Measurements from ENCODE around the gene TCN2. TPM values are rescaled to one million over a fixed set of nuclear protein-coding genes. Genes with fewer than 3 reads are reported as not detected.

The TCN2 gene
- total and polyA plus RNA-seq, 4 donors, result 6.7 to 14.1 (median 13.0) TPM

GRCh38 chr22:30614879-30615278 is 7.9 kb downstream of the TCN2 start:
- Histone ChIP-seq H3K27ac (ENCODE audit: low read depth in 1 of 2, low read length in 2 of 2) (no peak overlapping the region), H3K4me3 (ENCODE audit: low read depth in 1 of 3, low read length in 3 of 3) (no peak overlapping the region), H3K27me3 (ENCODE audit: control insufficient read depth in 4 of 4, insufficient read depth in 4 of 4, low read length in 3 of 4) (no peaks in the 10 kb centered on the region), H3K9ac (ENCODE audit: low read depth in 1 of 2, low read length in 2 of 2) (no peak overlapping the region), H3K36me3 (ENCODE audit: control insufficient read depth in 4 of 4, insufficient read depth in 3 of 4, low read depth in 1 of 4, low read length in 3 of 4) (peaks cover 0 to 14% (median 9%) of the 10 kb centered on the region in 4 donors), H3K4me1 (ENCODE audit: control insufficient read depth in 4 of 4, insufficient read depth in 4 of 4, low read length in 3 of 4) (no peaks in the 10 kb centered on the region), H3K9me3 (ENCODE audit: control insufficient read depth in 4 of 4, low read length in 3 of 4) (no peaks in the 10 kb centered on the region)
- TF ChIP-seq HNF4G (IDR thresholded peaks at IDR 0.05) (no peak), EGR1 (IDR thresholded peaks at IDR 0.05; ENCODE audit: low read depth in 2 of 2) (no peak), CTCF (IDR thresholded peaks at IDR 0.05; ENCODE audit: low read depth, low read length, missing input control) (no peak), SP1 (IDR thresholded peaks at IDR 0.05) (no peak), RXRA (IDR thresholded peaks at IDR 0.05) (no peak), GABPA (IDR thresholded peaks at IDR 0.05 in 1 of 2, conservative IDR thresholded peaks at IDR 0.05 in 1 of 2) (no peak)
- TF ChIP-seq, protein P1, sequence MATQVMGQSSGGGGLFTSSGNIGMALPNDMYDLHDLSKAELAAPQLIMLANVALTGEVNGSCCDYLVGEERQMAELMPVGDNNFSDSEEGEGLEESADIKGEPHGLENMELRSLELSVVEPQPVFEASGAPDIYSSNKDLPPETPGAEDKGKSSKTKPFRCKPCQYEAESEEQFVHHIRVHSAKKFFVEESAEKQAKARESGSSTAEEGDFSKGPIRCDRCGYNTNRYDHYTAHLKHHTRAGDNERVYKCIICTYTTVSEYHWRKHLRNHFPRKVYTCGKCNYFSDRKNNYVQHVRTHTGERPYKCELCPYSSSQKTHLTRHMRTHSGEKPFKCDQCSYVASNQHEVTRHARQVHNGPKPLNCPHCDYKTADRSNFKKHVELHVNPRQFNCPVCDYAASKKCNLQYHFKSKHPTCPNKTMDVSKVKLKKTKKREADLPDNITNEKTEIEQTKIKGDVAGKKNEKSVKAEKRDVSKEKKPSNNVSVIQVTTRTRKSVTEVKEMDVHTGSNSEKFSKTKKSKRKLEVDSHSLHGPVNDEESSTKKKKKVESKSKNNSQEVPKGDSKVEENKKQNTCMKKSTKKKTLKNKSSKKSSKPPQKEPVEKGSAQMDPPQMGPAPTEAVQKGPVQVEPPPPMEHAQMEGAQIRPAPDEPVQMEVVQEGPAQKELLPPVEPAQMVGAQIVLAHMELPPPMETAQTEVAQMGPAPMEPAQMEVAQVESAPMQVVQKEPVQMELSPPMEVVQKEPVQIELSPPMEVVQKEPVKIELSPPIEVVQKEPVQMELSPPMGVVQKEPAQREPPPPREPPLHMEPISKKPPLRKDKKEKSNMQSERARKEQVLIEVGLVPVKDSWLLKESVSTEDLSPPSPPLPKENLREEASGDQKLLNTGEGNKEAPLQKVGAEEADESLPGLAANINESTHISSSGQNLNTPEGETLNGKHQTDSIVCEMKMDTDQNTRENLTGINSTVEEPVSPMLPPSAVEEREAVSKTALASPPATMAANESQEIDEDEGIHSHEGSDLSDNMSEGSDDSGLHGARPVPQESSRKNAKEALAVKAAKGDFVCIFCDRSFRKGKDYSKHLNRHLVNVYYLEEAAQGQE (IDR thresholded peaks at IDR 0.05), result no peak
- TF ChIP-seq, protein P2, sequence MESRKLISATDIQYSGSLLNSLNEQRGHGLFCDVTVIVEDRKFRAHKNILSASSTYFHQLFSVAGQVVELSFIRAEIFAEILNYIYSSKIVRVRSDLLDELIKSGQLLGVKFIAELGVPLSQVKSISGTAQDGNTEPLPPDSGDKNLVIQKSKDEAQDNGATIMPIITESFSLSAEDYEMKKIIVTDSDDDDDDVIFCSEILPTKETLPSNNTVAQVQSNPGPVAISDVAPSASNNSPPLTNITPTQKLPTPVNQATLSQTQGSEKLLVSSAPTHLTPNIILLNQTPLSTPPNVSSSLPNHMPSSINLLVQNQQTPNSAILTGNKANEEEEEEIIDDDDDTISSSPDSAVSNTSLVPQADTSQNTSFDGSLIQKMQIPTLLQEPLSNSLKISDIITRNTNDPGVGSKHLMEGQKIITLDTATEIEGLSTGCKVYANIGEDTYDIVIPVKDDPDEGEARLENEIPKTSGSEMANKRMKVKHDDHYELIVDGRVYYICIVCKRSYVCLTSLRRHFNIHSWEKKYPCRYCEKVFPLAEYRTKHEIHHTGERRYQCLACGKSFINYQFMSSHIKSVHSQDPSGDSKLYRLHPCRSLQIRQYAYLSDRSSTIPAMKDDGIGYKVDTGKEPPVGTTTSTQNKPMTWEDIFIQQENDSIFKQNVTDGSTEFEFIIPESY (IDR thresholded peaks at IDR 0.05), result no peak
- no peak for DNase-seq (ENCODE audit: low spot score)

DNA sequence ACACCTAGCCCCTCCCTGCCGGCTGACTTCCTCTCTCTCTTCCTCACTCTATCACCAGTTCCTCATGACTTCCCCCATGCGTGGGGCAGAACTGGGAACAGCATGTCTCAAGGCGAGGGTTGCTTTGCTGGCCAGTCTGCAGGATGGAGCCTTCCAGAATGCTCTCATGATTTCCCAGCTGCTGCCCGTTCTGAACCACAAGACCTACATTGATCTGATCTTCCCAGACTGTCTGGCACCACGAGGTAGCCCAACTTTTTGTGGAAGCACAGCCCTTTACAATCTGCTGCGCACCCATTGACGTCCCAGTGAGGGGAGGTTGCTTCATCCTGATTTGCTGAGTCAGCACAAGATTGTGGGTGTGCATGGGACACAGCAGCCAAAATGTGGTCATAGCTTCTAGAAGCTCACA is 8.6 kb downstream of the TCN2 start:
- DNase-seq (ENCODE audit: low spot score), result no peak
- no peak overlapping the region for H3K4me3 ChIP-seq (ENCODE audit: low read depth in 1 of 3, low read length in 3 of 3)
- no peaks in the 10 kb centered on the region for H3K4me1 ChIP-seq (ENCODE audit: control insufficient read depth in 4 of 4, insufficient read depth in 4 of 4, low read length in 3 of 4)
- H3K9me3 ChIP-seq (ENCODE audit: control insufficient read depth in 4 of 4, low read length in 3 of 4), result no peaks in the 10 kb centered on the region
- TF ChIP-seq CTCF (IDR thresholded peaks at IDR 0.05; ENCODE audit: low read depth, low read length, missing input control) (no peak), SP1 (IDR thresholded peaks at IDR 0.05) (no peak), EGR1 (IDR thresholded peaks at IDR 0.05; ENCODE audit: low read depth in 2 of 2) (no peak), GABPA (IDR thresholded peaks at IDR 0.05 in 1 of 2, conservative IDR thresholded peaks at IDR 0.05 in 1 of 2) (no peak), FOXA2 (IDR thresholded peaks at IDR 0.05) (no peak)
- TF ChIP-seq, protein P1 (IDR thresholded peaks at IDR 0.05), result no peak
- TF ChIP-seq, protein P2 (IDR thresholded peaks at IDR 0.05), result no peak
- TF ChIP-seq, protein P3, sequence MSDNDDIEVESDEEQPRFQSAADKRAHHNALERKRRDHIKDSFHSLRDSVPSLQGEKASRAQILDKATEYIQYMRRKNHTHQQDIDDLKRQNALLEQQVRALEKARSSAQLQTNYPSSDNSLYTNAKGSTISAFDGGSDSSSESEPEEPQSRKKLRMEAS (IDR thresholded peaks at IDR 0.05), result no peak
- no peaks in the 10 kb centered on the region for H3K27me3 ChIP-seq (ENCODE audit: control insufficient read depth in 4 of 4, insufficient read depth in 4 of 4, low read length in 3 of 4)
- H3K9ac ChIP-seq (ENCODE audit: low read depth in 1 of 2, low read length in 2 of 2), result no peak overlapping the region
- 87% methylated on average over 7 of the region's 7 CpGs for WGBS
- H3K36me3 ChIP-seq (ENCODE audit: control insufficient read depth in 4 of 4, insufficient read depth in 3 of 4, low read depth in 1 of 4, low read length in 3 of 4), result peaks cover 0 to 18% (median 9%) of the 10 kb centered on the region in 4 donors
- no peak overlapping the region for H3K27ac ChIP-seq (ENCODE audit: low read depth in 1 of 2, low read length in 2 of 2)

Data from liver (tissue), 9 donors.